Smooth muscle cell (in vitro differentiated cells): ENCODE results near the gene G6PD. TPM values are rescaled to one million over a fixed set of nuclear protein-coding genes. Genes with fewer than 3 reads are reported as not detected.

Source experiments
- DNase-seq: peaks from one replicate; lab custom pipeline; 2025; ENCODE audit not compliant: unreplicated experiment; lab: John Stamatoyannopoulos, UW
- H2AFZ ChIP-seq: fragments of 200-600 bp; sonication (generic); 2 replicates; pipeline ENCODE4 v1.6.0; 2016; ENCODE audit warnings: antibody characterized with exemption, low read depth, mild to moderate bottlenecking
- H3F3A ChIP-seq: fragments of 200-600 bp; sonication (generic); 2 replicates; pipeline ENCODE4 v1.6.0; 2017; ENCODE audit warnings: antibody characterized with exemption, low read depth
- H3K27ac ChIP-seq: fragments of 200-600 bp; sonication (generic); 2 replicates; pipeline ENCODE4 v1.5.1; 2016; ENCODE audit warnings: low read depth, mild to moderate bottlenecking
- H3K27me3 ChIP-seq: fragments of 200-600 bp; sonication (generic); 2 replicates; pipeline ENCODE4 v1.6.1; 2016; ENCODE audit warnings: low read depth, mild to moderate bottlenecking
- H3K36me3 ChIP-seq: fragments of 200-600 bp; sonication (generic); 2 replicates; pipeline ENCODE4 v1.5.1; 2016; ENCODE audit warnings: low read depth
- H3K4me1 ChIP-seq: fragments of 200-600 bp; sonication (generic); 2 replicates; pipeline ENCODE4 v1.5.1; 2016; ENCODE audit warnings: low read depth
- H3K4me2 ChIP-seq: fragments of 200-600 bp; sonication (generic); 2 replicates; pipeline ENCODE4 v1.6.0; 2016; ENCODE audit warnings: mild to moderate bottlenecking
- H3K4me3 ChIP-seq: fragments of 200-600 bp; sonication (generic); 2 replicates; pipeline ENCODE4 v1.5.1; 2016; ENCODE audit warnings: mild to moderate bottlenecking
- H3K79me2 ChIP-seq: fragments of 200-600 bp; sonication (generic); 2 replicates; pipeline ENCODE4 v1.6.0; 2016; ENCODE audit warnings: low read depth, mild to moderate bottlenecking
- H3K9ac ChIP-seq: fragments of 200-600 bp; sonication (generic); 2 replicates; pipeline ENCODE4 v1.6.0; 2016; ENCODE audit warnings: low read depth
- H3K9me3 ChIP-seq: fragments of 200-600 bp; sonication (generic); replicated peaks from 2 replicates; pipeline ENCODE4 v1.5.1; 2016; ENCODE audit warnings: low read depth
- H4K20me1 ChIP-seq: fragments of 200-600 bp; sonication (generic); 2 replicates; pipeline ENCODE4 v1.6.0; 2016; ENCODE audit warnings: low read depth
- WGBS: methylation state at CpG from one replicate; pipeline ENCODE4 v1.1.7; 2016; ENCODE audit warnings: low lambda C conversion rate; 5-methylcytosine and 5-hydroxymethylcytosine counted together
- polyA plus RNA-seq: library from polyadenylated mRNA; unstranded; fragments of >200 nt; fragmentation: Nextera tagmentation; extraction: Ambion mirVana; gene quantifications from 2 replicates; pipeline ENCODE4 v1.2.1, GENCODE V29; 2016
- total RNA-seq: library from RNA; depleted of rRNA; stranded (reverse); fragments of >200 nt; gene quantifications from 2 replicates; pipeline ENCODE4 v1.2.3, GENCODE V29; 2014
- TF ChIP-seq, protein P1 (sequence below): fragments of 200-600 bp; sonication (generic); IDR thresholded peaks from 2 replicates; pipeline ENCODE4 v1.5.1; 2017; ENCODE audit warnings: borderline replicate concordance, mild to moderate bottlenecking, antibody characterized with exemption; ENCODE audit not compliant: insufficient read depth, poor library complexity, severe bottlenecking

Gene G6PD
- total and polyA plus RNA-seq, 2 experiments from 2014 or later: 12.9 to 32.9 TPM

DNA sequence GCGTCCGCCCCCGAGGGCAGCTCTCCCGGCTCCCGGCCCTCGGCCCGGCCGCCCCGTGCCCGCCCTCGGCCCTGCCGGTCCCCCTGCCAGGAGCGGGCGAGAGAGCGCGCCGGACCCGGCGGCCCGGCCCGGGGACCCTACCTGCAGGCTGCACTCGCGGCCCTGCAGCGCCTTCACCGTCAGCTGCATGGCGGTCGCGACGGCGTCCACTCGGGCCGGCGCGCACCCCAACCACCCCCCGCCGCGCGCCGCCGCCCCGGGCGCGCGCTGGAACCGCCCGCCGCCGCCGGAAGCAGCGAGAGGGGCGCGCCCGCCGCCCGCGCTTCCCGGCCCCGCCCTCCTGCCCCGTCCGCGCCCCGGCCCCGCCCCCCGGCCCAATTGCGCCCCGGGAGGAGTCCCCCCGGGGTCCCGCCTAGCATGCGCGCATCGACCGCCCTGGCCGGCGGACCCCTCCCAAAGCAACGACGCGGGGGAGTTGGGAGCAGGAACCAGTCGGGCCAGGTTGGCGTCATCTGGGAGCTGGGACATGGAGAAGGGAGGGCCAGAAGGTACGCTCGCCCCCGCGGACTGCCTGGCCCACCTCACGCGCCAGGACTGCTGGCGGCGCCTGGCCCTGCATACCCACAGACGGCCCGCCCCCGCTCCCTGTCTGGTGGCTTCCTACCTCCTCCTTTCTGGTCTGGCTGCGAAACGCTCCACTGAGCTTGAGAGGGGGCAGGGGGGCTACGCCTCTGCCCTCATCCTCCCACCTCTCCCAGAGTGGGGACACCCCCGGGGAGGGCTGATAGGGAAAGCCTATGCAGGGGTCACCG is 60.0 kb downstream of the G6PD start, which contains the start of gene UBL4A:
Gene UBL4A (minus strand): TSS at position 220 of the 812 bp plus-strand sequence. CDS start 31 bp downstream, at position 189.
- peaks cover 12% of the 10 kb centered on the region for H3K79me2 ChIP-seq
- TF ChIP-seq, protein P1, sequence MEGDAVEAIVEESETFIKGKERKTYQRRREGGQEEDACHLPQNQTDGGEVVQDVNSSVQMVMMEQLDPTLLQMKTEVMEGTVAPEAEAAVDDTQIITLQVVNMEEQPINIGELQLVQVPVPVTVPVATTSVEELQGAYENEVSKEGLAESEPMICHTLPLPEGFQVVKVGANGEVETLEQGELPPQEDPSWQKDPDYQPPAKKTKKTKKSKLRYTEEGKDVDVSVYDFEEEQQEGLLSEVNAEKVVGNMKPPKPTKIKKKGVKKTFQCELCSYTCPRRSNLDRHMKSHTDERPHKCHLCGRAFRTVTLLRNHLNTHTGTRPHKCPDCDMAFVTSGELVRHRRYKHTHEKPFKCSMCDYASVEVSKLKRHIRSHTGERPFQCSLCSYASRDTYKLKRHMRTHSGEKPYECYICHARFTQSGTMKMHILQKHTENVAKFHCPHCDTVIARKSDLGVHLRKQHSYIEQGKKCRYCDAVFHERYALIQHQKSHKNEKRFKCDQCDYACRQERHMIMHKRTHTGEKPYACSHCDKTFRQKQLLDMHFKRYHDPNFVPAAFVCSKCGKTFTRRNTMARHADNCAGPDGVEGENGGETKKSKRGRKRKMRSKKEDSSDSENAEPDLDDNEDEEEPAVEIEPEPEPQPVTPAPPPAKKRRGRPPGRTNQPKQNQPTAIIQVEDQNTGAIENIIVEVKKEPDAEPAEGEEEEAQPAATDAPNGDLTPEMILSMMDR: no peak
- no peaks in the 10 kb centered on the region for H3K9me3 ChIP-seq
- peak; percentile 10 for DNase-seq
- H3K4me3 ChIP-seq: peak within 1 kb of the TSS; percentile 52
- H3K27ac ChIP-seq: peak within 1 kb of the TSS; percentile 70
- H4K20me1 ChIP-seq: no peaks in the 10 kb centered on the region
- no peaks in the 10 kb centered on the region for H3K36me3 ChIP-seq
- peaks cover 3% of the 10 kb centered on the region for H3K4me1 ChIP-seq
- H3F3A ChIP-seq: no peaks in the 10 kb centered on the region
- no peak within 1 kb of the TSS for H3K9ac ChIP-seq
- no peaks in the 10 kb centered on the region for H3K27me3 ChIP-seq
- peak within 1 kb of the TSS; percentile 83 for H3K4me2 ChIP-seq
- WGBS: 53% methylated on average over 20 of the region's 95 CpGs
- no peak within 1 kb of the TSS for H2AFZ ChIP-seq

DNA sequence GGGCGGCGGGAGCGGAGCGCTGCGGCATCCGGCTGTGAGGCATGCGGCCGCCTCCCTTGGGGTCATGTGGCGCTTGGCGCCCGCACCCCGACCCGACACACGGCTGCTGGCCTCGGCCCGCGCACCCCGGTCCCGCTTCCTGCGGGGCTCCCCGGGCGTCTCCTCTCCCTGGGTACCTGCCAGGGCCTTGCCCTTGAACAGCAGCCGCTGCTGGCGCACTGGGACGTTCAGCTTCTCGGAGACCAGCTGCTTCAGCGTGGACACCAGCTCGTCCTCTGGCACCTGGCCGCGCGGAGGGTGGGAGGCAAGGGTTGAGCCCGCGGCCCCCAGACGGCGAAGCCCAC is 60.6 kb downstream of the G6PD start:
- Histone ChIP-seq H4K20me1 (no peaks in the 10 kb centered on the region), H3K36me3 (no peaks in the 10 kb centered on the region), H3K27me3 (no peaks in the 10 kb centered on the region), H3K9me3 (no peaks in the 10 kb centered on the region), H3K9ac (no peak overlapping the region), H3K4me2 (peak overlapping the region; percentile 83), H3F3A (no peaks in the 10 kb centered on the region), H3K79me2 (peaks cover 12% of the 10 kb centered on the region), H3K27ac (peak overlapping the region; percentile 31), H3K4me1 (no peaks in the 10 kb centered on the region), H2AFZ (no peak overlapping the region), H3K4me3 (peak overlapping the region; percentile 52)
- 40% methylated on average over 34 of the region's 35 CpGs for WGBS
- DNase-seq: no peak
- TF ChIP-seq, protein P1: no peak

DNA sequence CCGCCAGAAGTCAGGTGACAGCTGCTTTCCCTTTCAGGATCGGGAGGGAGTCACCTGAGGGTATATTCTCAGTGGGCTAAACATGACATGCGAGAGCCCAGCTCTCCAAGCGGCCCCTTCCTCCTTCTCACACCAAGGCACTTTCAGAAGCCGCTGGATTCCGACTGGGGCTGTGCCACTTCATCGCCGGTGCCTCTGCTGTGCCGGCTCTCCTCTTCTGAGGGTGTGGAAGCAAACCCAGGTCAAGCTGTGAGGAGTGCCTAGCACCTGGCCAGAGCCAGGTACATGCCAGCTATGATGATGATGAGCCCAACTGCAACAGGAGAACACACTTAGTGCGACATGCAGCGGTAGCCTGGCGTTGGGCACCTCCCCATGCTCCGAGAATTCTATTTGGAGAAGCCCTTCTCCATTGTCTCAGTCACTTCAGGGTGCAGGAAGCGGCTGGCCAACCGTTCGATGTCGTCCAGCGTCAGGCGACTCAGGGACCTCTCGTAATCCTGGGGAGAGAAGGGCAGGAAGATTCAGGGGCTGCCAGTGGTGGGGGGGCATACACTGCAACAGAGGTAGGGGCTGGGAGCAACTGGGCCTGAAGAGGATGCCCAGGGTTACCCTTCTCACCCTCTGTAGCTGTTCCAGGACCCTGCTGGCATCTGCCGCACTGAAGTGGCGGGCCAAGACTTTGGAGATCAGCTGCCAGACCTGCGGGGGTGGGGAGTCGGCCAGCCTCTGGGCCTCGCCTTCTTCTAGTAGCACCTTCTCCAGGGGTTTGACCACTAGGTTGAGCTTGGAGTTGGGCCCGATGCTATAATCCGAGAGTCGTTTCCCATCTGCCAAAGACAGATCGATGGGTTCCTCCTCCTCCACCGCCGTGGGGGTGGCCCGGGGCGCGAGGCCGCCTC is 61.2 kb downstream of the G6PD start:
- Histone ChIP-seq H3K9me3 (no peaks in the 10 kb centered on the region), H3K4me1 (no peaks in the 10 kb centered on the region), H3K4me3 (peak overlapping the region; percentile 52), H3K79me2 (peaks cover 12% of the 10 kb centered on the region), H3K36me3 (no peaks in the 10 kb centered on the region), H3K4me2 (peak overlapping the region; percentile 83), H2AFZ (no peak overlapping the region), H3K27ac (peak overlapping the region; percentile 2), H3K27me3 (no peaks in the 10 kb centered on the region), H3F3A (no peaks in the 10 kb centered on the region), H3K9ac (no peak overlapping the region), H4K20me1 (no peaks in the 10 kb centered on the region)
- WGBS: 61% methylated on average over 34 of the region's 35 CpGs
- TF ChIP-seq, protein P1: no peak
- no peak for DNase-seq
